Muscle layer of duodenum (tissue), 2 donors: Measurements from ENCODE around the gene INO80E.
A peak's percentile ranks its signal among the peaks of the same experiment; 100 is the strongest.

ENCODE experiments used
- H3K27ac ChIP-seq: one replicate; pipeline ENCODE4 v1.7.0; 2013; ENCODE audit warnings: mild to moderate bottlenecking, low read length
- H3K27me3 ChIP-seq: one replicate; pipeline ENCODE4 v1.7.0; 2013; ENCODE audit warnings: low read depth, mild to moderate bottlenecking, control low read depth, low read length
- H3K36me3 ChIP-seq, 2 donors: one replicate each; pipeline ENCODE4 v1.7.0; 2013; ENCODE audit warnings: low read length in 2 of 2, control low read depth in 1 of 2, mild to moderate bottlenecking in 1 of 2; ENCODE audit not compliant: insufficient read depth in 2 of 2, control insufficient read depth in 1 of 2
- H3K4me1 ChIP-seq, 2 donors: one replicate each; pipeline ENCODE4 v1.7.0; 2013; ENCODE audit warnings: low read length in 2 of 2, mild to moderate bottlenecking in 2 of 2, control low read depth in 1 of 2, moderate library complexity in 1 of 2; ENCODE audit not compliant: insufficient read depth in 2 of 2, control insufficient read depth in 1 of 2
- H3K4me3 ChIP-seq, 2 donors: one replicate each; pipeline ENCODE4 v1.7.0; 2013; ENCODE audit warnings: low read length in 2 of 2, low read depth in 1 of 2, mild to moderate bottlenecking in 1 of 2
- H3K9me3 ChIP-seq, 2 donors: one replicate each; pipeline ENCODE4 v1.7.0; 2013; ENCODE audit warnings: low read length in 2 of 2, control low read depth in 1 of 2, mild to moderate bottlenecking in 1 of 2; ENCODE audit not compliant: control insufficient read depth in 1 of 2
- donor health status: healthy.

Gene INO80E

DNA sequence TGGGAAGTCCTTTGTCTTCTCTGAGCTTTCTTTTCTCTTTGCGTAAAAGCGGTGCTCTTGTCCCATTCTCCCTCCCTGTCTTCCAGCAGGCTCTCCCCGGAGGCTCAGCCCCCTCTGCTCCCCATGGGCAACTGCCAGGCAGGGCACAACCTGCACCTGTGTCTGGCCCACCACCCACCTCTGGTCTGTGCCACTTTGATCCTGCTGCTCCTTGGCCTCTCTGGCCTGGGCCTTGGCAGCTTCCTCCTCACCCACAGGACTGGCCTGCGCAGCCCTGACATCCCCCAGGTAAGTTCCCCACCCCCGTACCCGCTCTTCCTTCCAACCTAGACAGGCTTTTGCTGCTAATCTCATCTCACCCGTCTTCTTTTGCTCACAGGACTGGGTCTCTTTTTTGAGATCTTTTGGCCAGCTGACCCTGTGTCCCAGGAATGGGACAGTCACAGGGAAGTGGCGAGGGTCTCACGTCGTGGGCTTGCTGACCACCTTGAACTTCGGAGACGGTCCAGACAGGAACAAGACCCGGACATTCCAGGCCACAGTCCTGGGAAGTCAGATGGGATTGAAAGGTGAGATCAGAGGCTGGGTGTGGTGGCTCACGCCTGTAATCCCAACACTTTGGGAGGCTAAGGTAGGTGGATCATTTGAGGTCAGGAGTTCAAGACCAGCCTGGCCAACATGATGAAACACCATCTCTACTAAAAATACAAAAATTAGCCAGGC lies 32.9 kb upstream of the INO80E start:
- H3K9me3 ChIP-seq: no peaks in the 10 kb centered on the region
- peaks cover 7 to 12% of the 10 kb centered on the region in 2 donors for H3K4me1 ChIP-seq
- H3K4me3 ChIP-seq: peak overlapping the region; percentile 77 to 97
- peak overlapping the region; percentile 95 for H3K27ac ChIP-seq
- H3K27me3 ChIP-seq: no peaks in the 10 kb centered on the region
- H3K36me3 ChIP-seq: peaks cover 9 to 10% of the 10 kb centered on the region in 2 donors

DNA sequence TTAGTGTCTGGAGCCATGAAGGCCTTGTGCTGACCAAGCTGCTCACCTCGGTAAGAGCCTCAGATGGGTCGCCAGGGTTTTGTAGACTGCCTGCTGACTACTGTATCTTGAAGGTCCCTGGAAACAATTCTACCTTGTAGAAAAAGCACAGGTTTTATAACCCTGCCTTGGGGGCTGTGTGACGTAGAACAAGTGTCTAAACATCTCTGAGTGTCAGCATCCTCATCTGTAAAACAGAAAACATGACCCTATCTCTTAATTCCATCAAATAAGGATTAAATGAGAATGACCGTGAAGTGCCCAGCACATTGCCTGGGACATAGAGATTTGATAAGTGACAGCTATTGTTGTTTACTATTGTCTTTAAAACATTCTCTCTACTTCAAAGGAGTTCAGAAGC lies 27.8 kb upstream of the INO80E start:
- Histone ChIP-seq H3K36me3 (peaks cover 17 to 28% of the 10 kb centered on the region in 2 donors), H3K4me3 (no peak overlapping the region), H3K4me1 (peaks cover 0 to 4% of the 10 kb centered on the region in 2 donors), H3K9me3 (no peaks in the 10 kb centered on the region), H3K27me3 (no peaks in the 10 kb centered on the region), H3K27ac (no peak overlapping the region)

DNA sequence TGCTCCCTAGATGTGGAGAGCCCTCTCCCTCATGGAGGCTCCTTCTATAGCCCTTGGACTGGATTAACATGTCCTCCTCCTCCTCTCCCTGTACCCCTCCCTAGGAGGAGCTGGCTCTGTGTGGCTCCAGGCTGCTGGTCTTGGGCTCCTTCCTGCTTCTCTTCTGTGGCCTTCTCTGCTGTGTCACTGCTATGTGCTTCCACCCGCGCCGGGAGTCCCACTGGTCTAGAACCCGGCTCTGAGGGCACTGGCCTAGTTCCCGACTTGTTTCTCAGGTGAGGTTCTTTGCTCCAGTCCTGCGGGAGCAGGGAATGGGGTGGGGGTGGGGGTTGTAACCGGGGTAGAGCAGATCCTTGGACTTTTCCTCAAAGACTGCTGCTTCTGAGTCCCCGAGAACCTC lies 24.7 kb upstream of the INO80E start:
- Histone ChIP-seq H3K36me3 (peaks cover 11 to 24% of the 10 kb centered on the region in 2 donors), H3K27ac (no peak overlapping the region)

DNA sequence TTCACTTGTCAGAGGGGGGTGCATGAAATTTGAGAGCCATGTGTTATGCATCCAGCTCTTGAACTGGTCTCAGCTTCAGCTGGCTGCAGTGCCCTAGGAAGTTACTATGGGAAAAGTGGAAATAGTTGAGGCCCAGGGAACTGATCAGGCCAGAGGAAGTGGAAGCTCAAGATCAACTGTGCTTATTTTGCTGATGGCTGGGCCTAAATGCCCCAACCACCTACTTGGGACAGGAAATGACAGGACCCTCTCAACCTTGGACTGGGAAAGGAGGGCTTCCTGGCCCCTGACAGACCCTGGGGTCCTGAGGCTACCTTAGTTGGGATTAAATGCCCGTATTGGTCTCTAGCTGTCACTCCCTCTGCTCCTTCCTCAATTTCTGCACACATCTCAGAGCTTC lies 23.5 kb upstream of the INO80E start:
- peaks cover 11 to 24% of the 10 kb centered on the region in 2 donors for H3K36me3 ChIP-seq

More for the DNA sequence above, 24.7 kb upstream of the INO80E start:
- Histone ChIP-seq H3K4me1 (peaks cover 16 to 20% of the 10 kb centered on the region in 2 donors), H3K27me3 (no peaks in the 10 kb centered on the region), H3K9me3 (no peaks in the 10 kb centered on the region), H3K4me3 (no peak overlapping the region)

DNA sequence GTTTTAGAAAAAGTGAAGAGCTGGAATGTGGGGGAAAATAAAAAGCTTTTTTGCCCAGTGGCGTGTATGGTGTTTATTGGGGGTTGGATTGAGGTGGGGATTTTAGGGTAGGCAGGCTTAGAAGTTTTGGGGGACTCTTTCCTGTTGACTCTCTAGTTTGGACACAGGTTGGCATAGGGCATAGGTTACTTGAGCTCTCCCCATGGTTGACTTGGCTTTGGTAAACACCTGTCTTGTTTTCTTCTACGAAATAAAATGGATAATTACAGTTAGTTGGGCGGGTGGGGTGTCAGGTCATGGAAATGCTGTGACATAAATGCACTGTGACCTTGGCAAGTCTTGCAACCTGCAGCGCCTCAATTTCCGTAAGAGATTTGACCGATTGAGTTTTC lies 23.1 kb upstream of the INO80E start:
- peaks cover 19 to 26% of the 10 kb centered on the region in 2 donors for H3K4me1 ChIP-seq
- H3K27ac ChIP-seq: no peak overlapping the region
- peaks cover 11 to 24% of the 10 kb centered on the region in 2 donors for H3K36me3 ChIP-seq
- no peaks in the 10 kb centered on the region for H3K27me3 ChIP-seq
- H3K9me3 ChIP-seq: no peaks in the 10 kb centered on the region
- peak overlapping the region in 1 of 2 donors; percentile 92 for H3K4me3 ChIP-seq

More for the DNA sequence above, 23.5 kb upstream of the INO80E start:
- no peaks in the 10 kb centered on the region for H3K27me3 ChIP-seq
- H3K27ac ChIP-seq: no peak overlapping the region
- no peaks in the 10 kb centered on the region for H3K9me3 ChIP-seq
- peaks cover 19 to 26% of the 10 kb centered on the region in 2 donors for H3K4me1 ChIP-seq
- no peak overlapping the region for H3K4me3 ChIP-seq

DNA sequence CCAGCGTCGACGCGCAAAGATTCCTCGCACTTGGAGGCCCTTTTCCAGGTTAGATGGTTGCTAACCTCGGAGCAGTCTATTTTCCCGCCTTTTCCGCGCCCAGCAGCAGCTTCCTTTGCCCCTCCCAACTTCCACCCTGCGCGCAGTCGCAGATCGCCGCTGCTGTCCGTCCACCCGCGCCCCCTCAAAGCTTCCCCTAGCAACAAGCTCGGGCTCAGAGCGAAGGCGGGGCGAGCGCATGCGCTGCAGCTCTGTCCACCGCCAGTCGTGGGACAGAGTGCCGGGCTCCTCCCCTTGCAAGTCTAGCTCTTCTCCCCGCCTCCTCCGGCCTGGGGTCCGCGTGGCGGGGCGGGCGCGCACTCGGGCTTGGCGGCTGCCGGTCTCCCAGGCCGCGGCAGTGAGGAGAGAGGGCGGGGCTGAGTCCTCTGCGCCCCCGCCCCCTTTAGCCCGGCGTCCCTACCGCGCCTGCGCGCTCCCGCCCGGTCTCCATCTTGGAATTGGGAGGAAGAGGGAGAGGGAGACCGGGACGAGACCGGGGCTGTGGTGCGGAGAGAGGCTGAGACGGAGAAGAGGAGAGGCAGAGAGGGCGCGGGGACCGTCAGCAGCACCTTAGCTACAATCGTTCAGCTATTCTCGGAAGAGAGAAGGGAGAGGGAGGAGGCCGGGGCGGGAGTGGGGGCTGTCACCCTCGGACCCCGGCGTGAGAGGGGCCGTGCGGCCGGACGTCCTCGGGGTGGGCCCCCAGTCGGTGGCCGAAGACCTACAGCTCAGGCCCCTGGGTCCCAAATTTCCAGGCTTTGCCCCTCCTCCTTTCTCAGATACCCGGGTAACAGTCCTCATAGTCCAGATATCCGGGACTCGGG lies 22.4 kb upstream of the INO80E start, which contains the start of gene TAOK2:
TAOK2 (plus strand) TSS at position 485 of the 863 bp plus-strand sequence. CDS start 3,905 bp downstream, outside the sequence.
- Histone ChIP-seq H3K4me1 (peaks cover 19 to 26% of the 10 kb centered on the region in 2 donors), H3K27ac (peak within 1 kb of the TSS; percentile 88), H3K4me3 (peak within 1 kb of the TSS; percentile 91 to 92), H3K9me3 (no peaks in the 10 kb centered on the region), H3K27me3 (no peaks in the 10 kb centered on the region), H3K36me3 (peaks cover 11 to 24% of the 10 kb centered on the region in 2 donors)

DNA sequence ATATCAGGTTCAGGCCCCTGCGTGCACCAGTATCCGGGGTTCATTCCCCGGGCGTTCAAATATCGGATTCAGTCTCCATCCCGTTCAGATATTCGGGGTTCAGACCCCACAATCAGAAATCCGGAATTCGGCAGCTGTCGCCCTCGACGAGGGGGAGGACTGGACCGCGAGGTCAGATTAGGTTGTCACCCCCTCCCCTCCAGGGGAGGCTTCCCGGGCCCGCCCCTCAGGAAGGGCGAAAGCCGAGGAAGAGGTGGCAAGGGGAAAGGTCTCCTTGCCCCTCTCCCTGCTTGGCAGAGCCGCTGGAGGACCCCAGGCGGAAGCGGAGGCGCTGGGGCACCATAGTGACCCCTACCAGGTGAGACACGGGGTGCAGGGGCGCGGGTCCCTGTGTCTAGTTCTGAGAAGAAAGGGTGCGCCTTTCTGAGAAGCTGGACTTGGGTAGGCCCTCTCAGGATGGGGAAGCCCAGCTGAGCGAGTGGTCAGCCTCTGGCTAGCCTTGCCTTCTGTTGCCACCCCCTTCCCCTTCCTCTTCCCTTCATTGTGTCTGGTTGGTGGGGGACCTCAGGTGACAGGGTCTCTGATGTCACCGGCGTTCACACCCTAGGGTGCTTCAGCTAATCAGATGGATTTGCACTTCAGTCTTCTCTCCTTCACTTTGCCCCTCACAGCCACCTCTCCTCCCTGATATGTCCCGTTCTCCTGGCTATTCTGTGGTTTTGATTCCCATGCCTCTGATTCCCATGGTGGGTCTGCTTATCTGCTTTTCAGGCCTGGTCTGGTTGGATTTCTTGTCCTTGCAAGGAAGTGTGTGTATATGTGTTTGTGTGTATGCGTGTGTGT lies 21.5 kb upstream of the INO80E start:
- H3K27ac ChIP-seq: peak overlapping the region; percentile 88
- H3K27me3 ChIP-seq: no peaks in the 10 kb centered on the region
- H3K4me1 ChIP-seq: peaks cover 19 to 26% of the 10 kb centered on the region in 2 donors
- peak overlapping the region; percentile 91 to 92 for H3K4me3 ChIP-seq
- H3K9me3 ChIP-seq: no peaks in the 10 kb centered on the region
- H3K36me3 ChIP-seq: peaks cover 17 to 28% of the 10 kb centered on the region in 2 donors

DNA sequence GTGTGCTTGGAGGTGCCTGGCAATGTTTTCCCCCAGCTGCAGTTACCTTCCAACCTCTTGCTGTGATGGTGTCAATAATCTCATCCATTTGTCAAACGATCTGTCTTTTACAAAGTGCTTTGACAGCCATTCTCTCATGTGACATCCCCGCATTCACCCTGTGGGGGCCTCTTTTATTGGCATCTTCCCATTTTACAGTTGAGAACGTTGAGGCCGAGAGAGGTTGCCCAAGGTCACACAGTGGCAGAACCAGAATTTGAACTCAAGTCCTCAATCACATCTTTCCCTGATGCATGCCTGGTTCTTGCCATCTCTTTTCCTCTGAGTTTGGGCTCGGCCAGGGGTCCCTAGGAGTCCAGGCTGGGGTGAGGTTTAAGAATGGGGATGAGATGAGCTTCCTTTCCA lies 20.9 kb upstream of the INO80E start:
- peaks cover 19 to 26% of the 10 kb centered on the region in 2 donors for H3K4me1 ChIP-seq
- no peaks in the 10 kb centered on the region for H3K27me3 ChIP-seq
- H3K36me3 ChIP-seq: peaks cover 23 to 30% of the 10 kb centered on the region in 2 donors
- peak overlapping the region; percentile 91 to 92 for H3K4me3 ChIP-seq
- H3K9me3 ChIP-seq: no peaks in the 10 kb centered on the region
- H3K27ac ChIP-seq: peak overlapping the region; percentile 88

DNA sequence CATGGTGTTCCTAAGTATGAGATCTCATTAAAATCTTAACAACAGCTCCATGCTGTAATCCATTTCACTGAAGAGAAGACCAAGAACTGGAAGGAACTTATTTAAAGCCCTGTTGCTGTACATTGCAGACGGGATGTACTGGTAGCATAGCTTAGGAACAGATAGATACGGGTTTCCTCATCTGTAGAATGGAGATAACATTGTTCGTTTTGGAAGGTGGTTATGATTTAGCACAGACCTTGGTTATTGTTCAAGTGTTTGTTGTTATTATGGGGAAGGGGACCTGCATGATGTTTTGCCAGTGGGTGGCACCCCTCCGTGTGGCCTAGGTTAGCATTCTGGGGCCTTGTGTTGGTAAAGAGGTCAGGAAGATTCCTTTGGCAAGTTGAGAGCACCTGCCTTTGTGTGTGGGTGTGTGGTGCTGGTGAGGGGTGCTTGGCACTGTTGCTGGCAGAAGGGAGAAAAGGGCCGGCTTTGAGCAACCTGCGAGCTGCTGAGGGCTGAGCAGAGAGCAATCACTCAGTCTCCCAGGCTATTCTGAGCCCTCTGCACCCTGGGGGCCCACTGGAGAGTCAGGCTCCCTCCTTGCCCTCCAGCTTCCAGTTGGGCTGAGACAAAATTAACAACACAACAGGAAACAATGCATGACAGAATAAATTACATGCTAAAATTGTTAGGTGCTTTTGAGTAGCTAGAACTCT lies 20.1 kb upstream of the INO80E start:
- Histone ChIP-seq H3K4me3 (peak overlapping the region; percentile 91 to 92), H3K27me3 (no peaks in the 10 kb centered on the region), H3K9me3 (no peaks in the 10 kb centered on the region), H3K4me1 (peaks cover 19 to 26% of the 10 kb centered on the region in 2 donors), H3K27ac (peak overlapping the region; percentile 88), H3K36me3 (peaks cover 31 to 37% of the 10 kb centered on the region in 2 donors)

DNA sequence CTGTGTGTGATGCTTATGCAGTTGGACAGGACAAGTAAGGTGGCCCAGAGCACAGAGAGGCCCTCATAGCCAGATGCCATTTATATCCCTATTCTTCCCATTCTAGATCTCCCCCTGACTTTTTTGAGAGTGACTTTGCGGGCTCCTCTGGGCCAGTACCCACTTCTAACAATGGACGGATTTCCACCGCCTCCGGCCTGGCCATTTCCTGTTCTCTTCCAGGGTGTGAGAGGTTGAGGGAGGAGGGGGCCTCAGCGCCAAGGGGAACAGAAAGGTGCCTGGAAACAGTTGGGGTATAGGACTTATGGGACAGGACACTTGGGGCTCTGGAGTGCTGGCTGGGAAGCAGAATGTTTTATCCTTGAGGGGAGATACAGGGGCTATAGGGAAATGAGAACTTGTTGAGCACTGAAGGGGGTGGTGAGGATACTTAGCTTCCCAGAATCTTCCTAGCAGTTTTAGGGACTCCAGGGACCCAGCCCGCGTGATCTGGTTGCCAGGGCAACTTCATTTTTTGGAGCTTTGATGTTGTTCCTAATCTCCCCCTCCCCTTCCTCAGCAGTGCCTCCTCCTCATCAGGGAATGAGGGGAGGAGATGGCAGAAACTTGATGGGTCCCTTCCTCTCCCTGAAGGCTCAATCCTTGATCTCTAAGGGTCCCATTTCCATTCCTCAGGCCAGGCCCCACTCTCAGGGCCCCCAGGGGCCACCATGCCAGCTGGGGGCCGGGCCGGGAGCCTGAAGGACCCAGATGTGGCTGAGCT lies 18.8 kb upstream of the INO80E start:
- no peaks in the 10 kb centered on the region for H3K27me3 ChIP-seq
- H3K36me3 ChIP-seq: peaks cover 43 to 44% of the 10 kb centered on the region in 2 donors
- peaks cover 19 to 26% of the 10 kb centered on the region in 2 donors for H3K4me1 ChIP-seq
- peak overlapping the region in 1 of 2 donors; percentile 92 for H3K4me3 ChIP-seq
- H3K9me3 ChIP-seq: no peaks in the 10 kb centered on the region
- H3K27ac ChIP-seq: peak overlapping the region; percentile 13
